Body of pancreas (tissue), 4 donors: Measurements from ENCODE around the gene GNB2.

Experiments used
- CTCF ChIP-seq, 7 experiments: fragments of 450-650 bp in 4 of 7; fragments of 200-600 bp in 3 of 7; sonication (generic) in 3 of 7; IDR thresholded peaks; one replicate each; pipeline ENCODE4 v1.5.1; 2016 to 2019; ENCODE audit warnings: antibody characterized with exemption in 7 of 7
- POLR2A ChIP-seq, 3 donors: fragments of 450-650 bp; IDR thresholded peaks; one replicate each; pipeline ENCODE4 v1.6.1; 2016; ENCODE audit warnings: antibody characterized with exemption in 3 of 3, mild to moderate bottlenecking in 2 of 3

DNA sequence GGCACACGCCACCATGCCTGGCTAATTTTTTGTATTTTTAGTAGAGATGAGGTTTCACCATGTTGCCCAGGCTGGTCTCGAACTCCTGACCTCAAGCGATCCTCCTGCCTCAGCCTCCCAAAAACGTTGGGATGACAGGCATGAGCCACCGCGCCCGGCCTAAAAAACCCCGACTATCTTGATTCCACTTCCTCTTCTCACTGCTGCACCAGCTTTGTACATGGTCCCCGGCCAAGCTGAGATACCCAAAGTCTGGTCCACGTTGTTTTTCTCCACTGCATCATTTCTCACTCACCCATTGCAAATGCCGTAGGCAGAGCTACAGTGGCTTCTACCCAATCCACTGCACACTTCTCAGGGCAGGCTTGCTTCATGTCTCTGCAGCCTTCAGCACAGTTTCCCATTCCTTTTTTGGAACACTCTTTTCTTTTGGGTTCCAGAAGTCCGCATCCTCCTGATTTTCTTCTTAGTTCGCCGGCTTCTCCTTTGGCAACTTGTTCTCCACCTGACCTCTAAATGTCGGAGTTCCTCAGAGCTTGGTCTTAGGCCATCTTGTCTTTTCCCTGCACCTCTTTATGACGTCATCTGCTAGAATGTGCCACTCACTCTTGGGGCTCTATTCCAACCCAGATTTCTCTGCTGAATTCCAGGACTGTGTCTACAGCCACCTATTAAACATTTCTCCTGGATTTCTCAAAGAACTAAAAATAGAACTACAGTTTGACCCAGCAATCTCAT lies 6.0 kb upstream of the GNB2 start:
- no peak for TF ChIP-seq CTCF (IDR thresholded peaks at IDR 0.05)
- TF ChIP-seq POLR2A (IDR thresholded peaks at IDR 0.05), result no peak
